Measurements from ENCODE around the gene HSPG2.

Gene HSPG2

DNA sequence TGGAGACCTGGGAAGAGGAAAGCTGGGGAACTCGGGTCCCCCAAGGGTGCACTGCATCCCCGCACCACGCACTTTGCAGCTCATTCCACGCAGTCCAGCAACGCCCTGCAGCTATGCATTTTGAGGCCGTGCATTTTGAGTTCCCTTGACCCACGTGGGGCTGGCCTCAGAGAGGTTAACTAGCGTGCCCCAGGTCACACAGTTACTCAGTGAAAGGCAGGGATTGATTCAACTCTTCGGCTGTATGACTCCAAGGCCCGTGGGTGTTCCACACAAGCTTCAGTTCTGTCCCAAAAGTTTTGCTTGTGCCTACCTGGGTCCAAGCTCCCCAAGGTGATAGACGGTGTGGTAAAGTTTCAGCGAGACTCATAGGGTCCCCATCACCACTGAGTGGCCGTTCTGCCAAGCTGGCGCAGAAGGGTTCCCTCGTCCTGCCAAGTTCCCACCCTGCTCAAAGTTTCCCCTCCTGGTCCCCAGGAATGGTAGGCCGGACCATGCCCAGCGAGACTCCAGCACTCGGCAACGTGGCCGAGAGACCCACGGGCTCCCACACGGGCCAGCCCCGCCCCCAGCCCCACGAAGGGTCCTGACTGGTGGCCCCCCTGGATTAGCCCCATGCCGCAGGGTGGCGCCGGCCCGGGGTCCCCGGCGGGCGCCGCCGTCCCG, 611 bp downstream of the HSPG2 start:
- TF ChIP-seq NFIC (IDR thresholded peaks at IDR 0.05) (no peak), EP300 (IDR thresholded peaks at IDR 0.05; ENCODE audit: borderline replicate concordance) (peak; percentile 5; the same call in 1 of the 2 replicates), CEBPB (IDR thresholded peaks at IDR 0.05) (no peak), EGR1 (IDR thresholded peaks at IDR 0.05) (no peak)
- TF ChIP-seq, protein P1, sequence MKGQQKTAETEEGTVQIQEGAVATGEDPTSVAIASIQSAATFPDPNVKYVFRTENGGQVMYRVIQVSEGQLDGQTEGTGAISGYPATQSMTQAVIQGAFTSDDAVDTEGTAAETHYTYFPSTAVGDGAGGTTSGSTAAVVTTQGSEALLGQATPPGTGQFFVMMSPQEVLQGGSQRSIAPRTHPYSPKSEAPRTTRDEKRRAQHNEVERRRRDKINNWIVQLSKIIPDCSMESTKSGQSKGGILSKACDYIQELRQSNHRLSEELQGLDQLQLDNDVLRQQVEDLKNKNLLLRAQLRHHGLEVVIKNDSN (IDR thresholded peaks at IDR 0.05) = peak; percentile 34
- TF ChIP-seq, protein P2, sequence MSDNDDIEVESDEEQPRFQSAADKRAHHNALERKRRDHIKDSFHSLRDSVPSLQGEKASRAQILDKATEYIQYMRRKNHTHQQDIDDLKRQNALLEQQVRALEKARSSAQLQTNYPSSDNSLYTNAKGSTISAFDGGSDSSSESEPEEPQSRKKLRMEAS (IDR thresholded peaks at IDR 0.05) = peak; percentile 66

DNA sequence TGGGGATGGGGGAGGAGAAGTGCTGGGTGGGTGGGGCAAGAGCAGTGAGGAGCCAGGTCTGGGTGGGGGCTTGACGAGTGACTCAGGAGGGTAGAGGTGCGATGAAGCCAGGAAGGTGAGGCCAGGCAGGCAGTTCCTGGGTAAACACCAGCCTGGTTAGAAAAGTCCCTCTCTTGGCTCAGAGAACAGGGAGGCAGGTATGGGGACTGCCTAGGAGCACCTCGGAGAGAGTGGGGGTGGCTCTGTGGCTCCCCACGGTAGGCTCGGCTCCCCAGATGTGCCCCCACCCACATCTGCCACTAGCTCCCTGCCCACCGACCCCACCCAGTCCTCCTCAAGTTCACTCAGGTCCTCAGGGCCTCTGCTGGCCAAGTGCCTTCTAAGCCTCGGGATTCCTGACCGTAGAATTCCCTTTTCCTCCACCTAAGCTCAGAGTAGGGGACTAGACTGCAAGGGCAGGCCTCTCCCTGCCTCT, 1.2 kb downstream of the HSPG2 start:
- TF ChIP-seq EP300 (IDR thresholded peaks at IDR 0.05; ENCODE audit: borderline replicate concordance) (0 out of 2 replicates have a peak, but pooled peaks have one; percentile 11), RAD21 (IDR thresholded peaks at IDR 0.05; ENCODE audit: low read depth) (no peak), TCF12 (IDR thresholded peaks at IDR 0.05; ENCODE audit: low read depth) (no peak), YY1 (IDR thresholded peaks at IDR 0.05; ENCODE audit: low read depth) (no peak), FOXM1 (IDR thresholded peaks at IDR 0.05; ENCODE audit: borderline replicate concordance, low read depth) (no peak)

DNA sequence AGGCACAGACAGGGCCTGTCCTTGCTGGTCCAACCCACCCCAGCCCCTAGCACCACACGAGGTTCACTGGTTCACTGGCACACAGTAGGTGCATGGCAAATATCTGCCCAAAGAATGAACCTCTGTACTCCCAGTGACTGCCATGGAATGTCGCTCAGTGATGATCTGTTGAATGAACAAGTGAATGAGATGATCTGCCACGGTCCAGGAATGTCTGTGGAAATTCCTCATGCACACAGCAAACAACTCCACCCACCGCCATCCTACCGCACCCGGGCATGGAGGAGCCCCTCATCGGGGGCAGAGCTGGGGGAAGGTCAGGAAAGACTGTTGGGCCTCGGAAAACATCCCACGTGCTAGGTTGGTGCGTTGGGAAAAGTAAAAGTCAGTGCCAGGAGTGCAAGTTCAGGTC, 1.7 kb downstream of the HSPG2 start:
- TF ChIP-seq TEAD4 (IDR thresholded peaks at IDR 0.05) (peak; percentile 41), NFIC (IDR thresholded peaks at IDR 0.05) (no peak)

DNA sequence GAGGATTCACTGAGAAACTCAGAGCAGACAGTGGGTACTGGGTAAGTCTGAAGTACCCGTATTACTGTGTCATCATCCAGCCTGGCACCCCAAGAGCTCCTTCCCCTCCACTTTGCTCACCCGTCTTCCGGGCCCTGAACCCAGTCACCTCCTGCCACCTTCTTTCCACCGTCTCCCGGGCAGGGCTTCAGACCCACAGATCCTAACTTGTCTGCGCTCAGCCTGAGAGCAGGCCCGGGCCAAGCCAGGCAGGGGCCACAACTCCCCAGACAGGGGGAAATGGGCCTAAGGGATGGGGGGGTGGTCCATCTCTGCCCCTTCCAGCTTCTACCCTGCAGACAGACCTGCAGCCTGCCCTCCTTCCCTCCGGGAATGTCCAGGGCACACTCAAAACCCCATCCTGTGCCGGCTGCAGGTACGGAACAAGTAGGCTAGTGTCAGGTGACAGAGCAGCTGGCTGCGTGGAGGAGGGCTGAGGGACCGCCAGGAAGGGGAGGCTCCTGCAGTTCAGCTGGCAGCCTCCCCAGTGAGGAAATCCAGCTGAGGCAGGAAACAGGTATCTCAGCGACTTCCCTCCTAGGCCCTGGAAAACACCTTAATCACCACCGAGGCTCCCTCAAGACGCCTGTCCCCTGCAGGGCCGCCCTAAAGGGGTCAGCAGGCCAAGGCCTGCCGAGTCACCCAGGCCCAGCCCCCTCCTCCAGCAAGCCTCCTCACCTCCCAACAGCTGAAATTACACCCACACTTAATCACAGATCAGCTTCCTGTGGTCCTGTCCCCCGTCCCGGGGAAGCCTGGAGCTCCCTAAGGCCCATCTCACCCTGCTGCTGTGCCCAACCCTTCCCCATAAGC, 3.5 kb downstream of the HSPG2 start:
- TF ChIP-seq EP300 (IDR thresholded peaks at IDR 0.05; ENCODE audit: borderline replicate concordance) = peak; percentile 65; the same call in 1 of the 2 replicates
- TF ChIP-seq NFIC (IDR thresholded peaks at IDR 0.05) = peak; percentile 76
- TF ChIP-seq EGR1 (IDR thresholded peaks at IDR 0.05) = no peak
- no peak for TF ChIP-seq TAF1 (IDR thresholded peaks at IDR 0.05; ENCODE audit: low read depth)
- TF ChIP-seq, protein P2 (IDR thresholded peaks at IDR 0.05) = peak; percentile 55
- TF ChIP-seq, protein P3, sequence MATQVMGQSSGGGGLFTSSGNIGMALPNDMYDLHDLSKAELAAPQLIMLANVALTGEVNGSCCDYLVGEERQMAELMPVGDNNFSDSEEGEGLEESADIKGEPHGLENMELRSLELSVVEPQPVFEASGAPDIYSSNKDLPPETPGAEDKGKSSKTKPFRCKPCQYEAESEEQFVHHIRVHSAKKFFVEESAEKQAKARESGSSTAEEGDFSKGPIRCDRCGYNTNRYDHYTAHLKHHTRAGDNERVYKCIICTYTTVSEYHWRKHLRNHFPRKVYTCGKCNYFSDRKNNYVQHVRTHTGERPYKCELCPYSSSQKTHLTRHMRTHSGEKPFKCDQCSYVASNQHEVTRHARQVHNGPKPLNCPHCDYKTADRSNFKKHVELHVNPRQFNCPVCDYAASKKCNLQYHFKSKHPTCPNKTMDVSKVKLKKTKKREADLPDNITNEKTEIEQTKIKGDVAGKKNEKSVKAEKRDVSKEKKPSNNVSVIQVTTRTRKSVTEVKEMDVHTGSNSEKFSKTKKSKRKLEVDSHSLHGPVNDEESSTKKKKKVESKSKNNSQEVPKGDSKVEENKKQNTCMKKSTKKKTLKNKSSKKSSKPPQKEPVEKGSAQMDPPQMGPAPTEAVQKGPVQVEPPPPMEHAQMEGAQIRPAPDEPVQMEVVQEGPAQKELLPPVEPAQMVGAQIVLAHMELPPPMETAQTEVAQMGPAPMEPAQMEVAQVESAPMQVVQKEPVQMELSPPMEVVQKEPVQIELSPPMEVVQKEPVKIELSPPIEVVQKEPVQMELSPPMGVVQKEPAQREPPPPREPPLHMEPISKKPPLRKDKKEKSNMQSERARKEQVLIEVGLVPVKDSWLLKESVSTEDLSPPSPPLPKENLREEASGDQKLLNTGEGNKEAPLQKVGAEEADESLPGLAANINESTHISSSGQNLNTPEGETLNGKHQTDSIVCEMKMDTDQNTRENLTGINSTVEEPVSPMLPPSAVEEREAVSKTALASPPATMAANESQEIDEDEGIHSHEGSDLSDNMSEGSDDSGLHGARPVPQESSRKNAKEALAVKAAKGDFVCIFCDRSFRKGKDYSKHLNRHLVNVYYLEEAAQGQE (IDR thresholded peaks at IDR 0.05; ENCODE audit: low read depth) = no peak
- no peak for TF ChIP-seq CEBPB (IDR thresholded peaks at IDR 0.05)
- no peak for TF ChIP-seq ZBTB7A (IDR thresholded peaks at IDR 0.05; ENCODE audit: low read depth)
- TF ChIP-seq TEAD4 (IDR thresholded peaks at IDR 0.05) = peak; percentile 29; the same call in 1 of the 2 replicates
- TF ChIP-seq TCF12 (IDR thresholded peaks at IDR 0.05; ENCODE audit: low read depth) = peak; percentile 85
- TF ChIP-seq RAD21 (IDR thresholded peaks at IDR 0.05; ENCODE audit: low read depth) = no peak
- TF ChIP-seq, protein P1 (IDR thresholded peaks at IDR 0.05) = peak; percentile 92

DNA sequence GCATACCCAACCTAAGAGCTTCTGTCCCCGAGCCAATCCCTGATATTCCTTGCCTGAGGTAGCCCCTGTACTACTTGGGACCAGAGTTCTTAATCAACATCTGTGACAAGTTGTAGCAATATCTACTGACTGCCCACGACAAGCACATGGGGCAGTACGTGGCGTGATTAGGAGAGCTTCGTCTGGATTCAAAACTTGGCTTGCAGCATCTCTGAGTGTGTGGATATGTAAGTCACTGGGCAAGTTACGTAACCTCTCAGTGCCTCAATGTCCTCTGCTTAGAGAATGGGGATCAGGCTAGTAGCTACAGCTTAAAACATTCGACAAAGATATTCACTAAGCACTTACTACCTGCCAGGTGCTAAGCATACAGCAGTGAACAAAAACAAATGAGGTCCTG, 5.0 kb downstream of the HSPG2 start:
- no peak for TF ChIP-seq EP300 (IDR thresholded peaks at IDR 0.05; ENCODE audit: borderline replicate concordance)
- no peak for TF ChIP-seq RAD21 (IDR thresholded peaks at IDR 0.05; ENCODE audit: low read depth)
- no peak for TF ChIP-seq YY1 (IDR thresholded peaks at IDR 0.05; ENCODE audit: low read depth)
- TF ChIP-seq, protein P1 (IDR thresholded peaks at IDR 0.05) = no peak
- no peak for TF ChIP-seq CREB1 (IDR thresholded peaks at IDR 0.05; ENCODE audit: low read depth)
- no peak for TF ChIP-seq NFIC (IDR thresholded peaks at IDR 0.05)
- TF ChIP-seq, protein P2 (IDR thresholded peaks at IDR 0.05) = no peak
- TF ChIP-seq CEBPB (IDR thresholded peaks at IDR 0.05) = peak; percentile 62

DNA sequence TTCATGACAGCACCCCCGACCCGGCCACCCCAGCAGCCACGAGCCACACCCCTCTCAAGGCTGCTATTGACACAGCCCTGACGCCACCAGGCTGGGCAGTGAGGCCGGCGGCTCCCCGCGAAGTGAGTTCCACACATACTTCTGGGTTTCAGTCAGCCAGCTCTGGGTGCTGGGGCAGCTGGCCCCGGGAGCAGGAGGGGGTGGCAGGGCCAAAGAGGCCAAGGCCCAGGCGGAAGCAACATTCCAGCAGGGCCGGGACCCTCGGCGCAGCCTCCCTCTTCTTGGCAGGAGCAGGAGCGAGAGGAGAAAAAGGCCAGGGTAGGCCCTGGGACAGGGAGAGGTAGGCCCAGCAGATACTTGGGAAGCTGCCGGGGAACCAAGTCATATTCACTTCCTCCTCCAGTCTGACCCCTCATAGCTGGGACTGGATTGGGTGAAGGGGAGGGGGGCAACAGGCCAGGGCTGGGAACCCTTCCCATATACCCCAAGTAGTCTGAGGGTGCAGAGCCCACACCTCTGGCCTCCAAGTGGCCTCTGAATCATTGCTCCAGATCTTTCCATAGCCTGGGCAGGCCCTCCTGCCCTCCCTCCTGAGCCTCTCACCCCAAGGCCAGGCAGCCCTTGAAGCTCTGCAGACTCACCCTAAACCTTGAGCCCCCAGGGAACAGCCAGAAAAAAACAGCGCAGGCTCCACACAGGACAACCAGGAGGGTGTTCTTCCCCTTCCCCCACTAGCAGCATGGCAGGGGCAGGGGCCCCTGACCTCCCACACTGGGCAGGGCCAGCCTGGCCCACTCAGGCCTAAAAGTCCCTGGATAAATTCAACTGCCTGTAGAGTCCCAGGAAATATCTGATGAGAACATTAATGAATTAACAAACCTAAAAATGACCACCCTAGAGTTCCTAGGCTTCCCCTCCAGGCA, 5.7 kb downstream of the HSPG2 start:
- TF ChIP-seq EGR1 (IDR thresholded peaks at IDR 0.05) (no peak), TCF12 (IDR thresholded peaks at IDR 0.05; ENCODE audit: low read depth) (peak; percentile 81; the same call in 1 of the 2 replicates), FOXM1 (IDR thresholded peaks at IDR 0.05; ENCODE audit: borderline replicate concordance, low read depth) (peak; percentile 54; the same call in 1 of the 2 replicates), YY1 (IDR thresholded peaks at IDR 0.05; ENCODE audit: low read depth) (no peak), CREB1 (IDR thresholded peaks at IDR 0.05; ENCODE audit: low read depth) (peak; percentile 47; the same call in 1 of the 2 replicates), TAF1 (IDR thresholded peaks at IDR 0.05; ENCODE audit: low read depth) (no peak; the same call in 1 of the 2 replicates), NFIC (IDR thresholded peaks at IDR 0.05) (peak; percentile 57), RAD21 (IDR thresholded peaks at IDR 0.05; ENCODE audit: low read depth) (no peak), TEAD4 (IDR thresholded peaks at IDR 0.05) (peak; percentile 95), ZBTB7A (IDR thresholded peaks at IDR 0.05; ENCODE audit: low read depth) (peak; percentile 86), CEBPB (IDR thresholded peaks at IDR 0.05) (no peak), EP300 (IDR thresholded peaks at IDR 0.05; ENCODE audit: borderline replicate concordance) (peak; percentile 79; the same call in 1 of the 2 replicates)
- TF ChIP-seq, protein P2 (IDR thresholded peaks at IDR 0.05) = peak; percentile 54
- TF ChIP-seq, protein P3 (IDR thresholded peaks at IDR 0.05; ENCODE audit: low read depth) = no peak
- TF ChIP-seq, protein P1 (IDR thresholded peaks at IDR 0.05) = peak; percentile 7; the same call in 1 of the 2 replicates
